ENCODE results near the gene PRKN.

The PRKN gene

DNA sequence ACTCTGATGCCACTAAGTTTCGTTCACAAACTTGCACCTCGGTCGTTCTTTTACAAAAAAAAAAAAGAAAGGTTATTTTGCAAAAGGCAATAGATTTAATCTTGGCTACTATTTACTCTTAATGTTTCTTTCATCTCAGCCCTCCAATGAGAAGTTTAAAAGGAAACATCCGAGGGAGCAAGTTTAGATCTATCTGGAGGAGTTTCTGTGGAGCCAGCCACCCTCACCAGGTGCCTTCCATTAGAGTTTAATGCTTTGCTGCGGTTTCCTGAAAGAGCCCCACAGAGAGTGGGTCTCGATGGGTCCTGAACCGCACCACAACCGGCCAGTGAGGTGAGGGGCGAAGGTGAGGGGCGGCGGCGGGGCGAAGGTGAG is 632 bp downstream of the PRKN start:
- peak overlapping the region; percentile 62 for H3K27ac ChIP-seq

DNA sequence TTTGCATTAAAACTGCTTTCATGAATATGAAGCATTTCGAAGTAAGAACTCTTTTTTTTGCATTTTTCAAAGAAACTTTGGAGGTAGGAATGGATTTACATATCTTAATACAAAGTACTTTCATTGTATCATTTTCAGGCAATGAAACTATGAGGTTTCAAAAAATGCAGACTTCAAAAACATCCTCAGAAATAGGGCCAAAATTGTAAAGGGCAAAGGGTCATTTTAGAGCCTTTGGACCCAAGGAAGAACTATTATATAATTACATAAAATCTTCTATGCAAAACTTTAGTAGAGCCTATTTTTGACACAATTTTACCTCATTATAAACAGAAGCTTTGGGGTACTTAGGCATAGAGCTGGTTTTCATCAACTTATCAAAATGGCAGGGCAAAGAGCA is 4.9 kb downstream of the PRKN start:
- no peak overlapping the region for H3K27ac ChIP-seq
- TF ChIP-seq, protein P1, sequence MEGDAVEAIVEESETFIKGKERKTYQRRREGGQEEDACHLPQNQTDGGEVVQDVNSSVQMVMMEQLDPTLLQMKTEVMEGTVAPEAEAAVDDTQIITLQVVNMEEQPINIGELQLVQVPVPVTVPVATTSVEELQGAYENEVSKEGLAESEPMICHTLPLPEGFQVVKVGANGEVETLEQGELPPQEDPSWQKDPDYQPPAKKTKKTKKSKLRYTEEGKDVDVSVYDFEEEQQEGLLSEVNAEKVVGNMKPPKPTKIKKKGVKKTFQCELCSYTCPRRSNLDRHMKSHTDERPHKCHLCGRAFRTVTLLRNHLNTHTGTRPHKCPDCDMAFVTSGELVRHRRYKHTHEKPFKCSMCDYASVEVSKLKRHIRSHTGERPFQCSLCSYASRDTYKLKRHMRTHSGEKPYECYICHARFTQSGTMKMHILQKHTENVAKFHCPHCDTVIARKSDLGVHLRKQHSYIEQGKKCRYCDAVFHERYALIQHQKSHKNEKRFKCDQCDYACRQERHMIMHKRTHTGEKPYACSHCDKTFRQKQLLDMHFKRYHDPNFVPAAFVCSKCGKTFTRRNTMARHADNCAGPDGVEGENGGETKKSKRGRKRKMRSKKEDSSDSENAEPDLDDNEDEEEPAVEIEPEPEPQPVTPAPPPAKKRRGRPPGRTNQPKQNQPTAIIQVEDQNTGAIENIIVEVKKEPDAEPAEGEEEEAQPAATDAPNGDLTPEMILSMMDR (IDR thresholded peaks at IDR 0.05) = no peak
- TF ChIP-seq ZFX (IDR thresholded peaks at IDR 0.05; ENCODE audit: borderline replicate concordance) = no peak

More for the DNA sequence above, 632 bp downstream of the PRKN start:
- TF ChIP-seq ZFX (IDR thresholded peaks at IDR 0.05; ENCODE audit: borderline replicate concordance) = no peak
- TF ChIP-seq, protein P1 (IDR thresholded peaks at IDR 0.05) = no peak

DNA sequence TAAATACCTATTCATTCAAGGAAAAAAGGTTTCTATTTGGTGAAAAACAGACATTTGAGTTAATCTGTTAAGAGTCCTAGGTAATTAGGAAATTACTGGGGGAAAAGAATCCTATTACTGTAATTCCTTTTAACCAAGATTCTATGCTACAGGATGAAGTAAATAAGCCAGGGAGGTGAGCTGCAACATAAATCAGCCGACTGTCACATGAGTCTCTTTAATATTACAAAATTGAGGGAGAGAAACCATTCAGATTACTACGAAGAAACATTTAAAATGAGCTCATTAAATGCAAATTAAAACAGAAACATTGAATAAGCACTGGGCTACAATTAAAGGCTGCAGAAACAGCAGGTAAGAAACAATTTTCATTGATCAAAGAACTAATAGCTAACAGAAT is 5.3 kb downstream of the PRKN start:
- TF ChIP-seq, protein P1 (IDR thresholded peaks at IDR 0.05) = no peak
- TF ChIP-seq ZFX (IDR thresholded peaks at IDR 0.05; ENCODE audit: borderline replicate concordance) = no peak
- no peak overlapping the region for H3K27ac ChIP-seq

DNA sequence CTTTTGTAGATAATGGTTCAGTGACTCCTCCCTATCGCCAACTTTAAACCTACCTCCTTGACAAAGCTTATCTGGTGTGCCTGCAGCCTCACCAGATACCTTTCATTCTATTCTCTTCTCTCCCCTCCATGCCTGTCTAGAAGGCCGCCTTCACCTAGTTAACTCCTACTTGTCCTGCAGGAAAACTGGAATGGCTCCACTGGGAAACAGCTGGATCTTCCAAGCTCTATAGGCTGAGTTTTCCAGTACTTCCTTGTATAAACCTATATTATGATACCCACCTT is 6.2 kb downstream of the PRKN start:
- H3K27ac ChIP-seq = no peak overlapping the region
- TF ChIP-seq, protein P1 (IDR thresholded peaks at IDR 0.05) = no peak
- TF ChIP-seq ZFX (IDR thresholded peaks at IDR 0.05; ENCODE audit: borderline replicate concordance) = no peak

DNA sequence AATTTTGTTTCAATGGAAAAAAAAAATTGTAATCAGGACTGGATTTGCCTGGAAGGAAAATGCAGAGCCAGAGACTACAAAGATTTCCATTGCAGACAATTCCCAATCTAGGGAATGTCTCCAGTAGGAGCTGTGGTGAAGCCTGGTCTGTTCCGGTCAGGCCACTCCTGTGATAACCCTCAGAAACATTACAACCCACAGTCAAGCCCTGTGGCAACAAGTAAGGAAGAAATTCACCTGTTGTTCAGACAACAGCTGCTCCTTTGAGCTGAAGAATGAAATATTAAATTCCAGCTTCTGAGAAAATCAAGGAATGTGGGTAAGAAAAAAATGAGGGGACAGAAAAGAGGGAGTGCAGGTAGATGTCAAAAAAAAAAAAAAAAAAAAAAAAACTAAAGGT is 8.0 kb downstream of the PRKN start:
- H3K27ac ChIP-seq = no peak overlapping the region
- TF ChIP-seq, protein P1 (IDR thresholded peaks at IDR 0.05) = no peak
- TF ChIP-seq ZFX (IDR thresholded peaks at IDR 0.05; ENCODE audit: borderline replicate concordance) = no peak

DNA sequence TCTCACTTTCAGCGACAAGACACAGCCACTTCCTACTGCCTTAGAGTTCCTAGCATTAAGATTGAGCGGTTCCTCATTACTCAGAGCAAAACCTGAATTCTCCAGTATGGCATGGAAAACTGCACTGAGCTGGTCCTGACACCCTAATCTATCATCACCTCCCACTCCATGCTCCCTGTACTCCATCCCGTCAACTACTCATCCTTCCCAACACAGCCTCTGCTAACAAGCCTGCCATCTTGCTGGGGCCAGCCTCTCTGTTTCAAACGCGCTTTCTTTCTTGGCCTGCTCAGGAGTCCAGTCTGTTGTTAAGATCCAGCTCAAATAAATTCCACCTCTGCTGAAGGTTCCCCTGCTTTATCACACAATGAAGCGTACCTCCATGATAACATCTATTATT is 12.0 kb downstream of the PRKN start:
- no peak overlapping the region for H3K27ac ChIP-seq
- TF ChIP-seq, protein P1 (IDR thresholded peaks at IDR 0.05) = no peak
- TF ChIP-seq ZFX (IDR thresholded peaks at IDR 0.05; ENCODE audit: borderline replicate concordance) = no peak

DNA sequence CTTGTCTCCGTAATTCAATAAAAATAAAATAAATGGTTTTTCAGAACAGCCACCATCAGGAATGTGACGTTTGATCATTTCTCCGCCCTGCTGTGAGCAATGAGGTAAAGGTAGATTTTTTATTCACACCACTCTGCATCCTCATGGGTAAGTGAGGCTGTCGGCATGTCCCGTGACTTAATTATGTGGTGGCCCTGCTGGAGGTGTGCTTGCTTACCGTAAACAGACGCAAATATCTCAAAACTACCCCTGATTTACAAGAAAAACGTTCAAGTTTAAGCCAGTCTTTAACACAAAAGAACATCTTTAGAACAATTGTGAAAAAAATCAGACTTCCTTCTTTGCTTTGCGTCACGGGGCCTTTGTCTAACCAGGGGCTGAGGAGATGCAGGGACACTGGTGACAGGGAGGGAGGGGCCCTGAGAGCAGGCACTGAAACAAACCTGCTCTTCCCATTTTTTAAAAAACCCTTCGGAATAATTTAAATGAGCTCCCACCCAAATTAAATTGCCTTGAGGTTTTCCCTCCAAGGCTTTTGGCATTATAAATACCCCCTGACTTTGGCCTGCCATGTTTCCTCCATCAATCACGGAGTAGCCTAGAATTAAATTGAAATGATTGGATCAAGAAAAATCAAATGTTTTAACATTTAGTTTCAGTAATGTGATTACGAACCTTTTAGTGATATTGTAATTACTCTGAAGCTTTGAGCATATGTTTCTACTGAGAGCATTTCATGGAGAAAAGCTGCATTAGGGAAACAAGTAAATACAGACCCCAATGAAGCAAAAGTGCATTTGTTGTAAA is 13.4 kb downstream of the PRKN start:
- no peak for TF ChIP-seq ZFX (IDR thresholded peaks at IDR 0.05; ENCODE audit: borderline replicate concordance)
- TF ChIP-seq, protein P1 (IDR thresholded peaks at IDR 0.05) = no peak
- no peak overlapping the region for H3K27ac ChIP-seq

Data from 22Rv1 (cell line).